GM23338 (cell line): ENCODE data around the gene IGF2. TPM values are rescaled to one million over a fixed set of nuclear protein-coding genes. Genes with fewer than 3 reads are reported as not detected.

Experiments
- ATAC-seq: fragments of 200-7000 bp; cut with Tn5 transposase; 3 replicates; pipeline ENCODE4 v1.9.1; 2020
- DNase-seq: peaks from one replicate; pipeline ENCODE4 v3.0.0-alpha.2; 2015; ENCODE audit warnings: low spot score
- H2AFZ ChIP-seq: fragments of 200-600 bp; sonication (generic); 2 replicates; pipeline ENCODE4 v1.8.0; 2016; ENCODE audit warnings: antibody characterized with exemption, mild to moderate bottlenecking, moderate library complexity
- H3F3A ChIP-seq: fragments of 200-600 bp; sonication (generic); replicated peaks from 2 replicates; pipeline ENCODE4 v1.8.0; 2017; ENCODE audit warnings: antibody characterized with exemption, mixed run types, low read depth
- H3K27ac ChIP-seq: fragments of 200-600 bp; sonication (generic); 2 replicates; pipeline ENCODE4 v1.6.1; 2016; ENCODE audit warnings: low read depth
- H3K27me3 ChIP-seq: fragments of 200-600 bp; sonication (generic); 2 replicates; pipeline ENCODE4 v1.8.0; 2016; ENCODE audit warnings: mild to moderate bottlenecking, mixed run types, moderate library complexity; ENCODE audit not compliant: insufficient read depth
- H3K36me3 ChIP-seq: fragments of 200-600 bp; sonication (generic); 2 replicates; pipeline ENCODE4 v1.8.0; 2016; ENCODE audit warnings: mild to moderate bottlenecking; ENCODE audit not compliant: insufficient read depth
- H3K4me1 ChIP-seq: fragments of 200-600 bp; sonication (generic); 2 replicates; pipeline ENCODE4 v1.8.0; 2016; ENCODE audit warnings: mild to moderate bottlenecking, moderate library complexity; ENCODE audit not compliant: insufficient read depth
- H3K4me2 ChIP-seq: fragments of 200-600 bp; sonication (generic); 2 replicates; pipeline ENCODE4 v1.7.1; 2017; ENCODE audit warnings: mixed run types
- H3K4me3 ChIP-seq: fragments of 200-600 bp; sonication (generic); 2 replicates; pipeline ENCODE4 v1.6.1; 2016; ENCODE audit warnings: mixed run types
- H3K79me2 ChIP-seq: fragments of 200-600 bp; sonication (generic); replicated peaks from 2 replicates; pipeline ENCODE4 v1.8.0; 2017; ENCODE audit warnings: mild to moderate bottlenecking; ENCODE audit not compliant: insufficient read depth
- H3K9me2 ChIP-seq: fragments of 200-600 bp; sonication (generic); 2 replicates; pipeline ENCODE4 v1.8.0; 2017; ENCODE audit not compliant: insufficient read depth
- H4K20me1 ChIP-seq: fragments of 200-600 bp; sonication (generic); replicated peaks from 2 replicates; pipeline ENCODE4 v1.8.0; 2017; ENCODE audit warnings: mild to moderate bottlenecking; ENCODE audit not compliant: insufficient read depth
- H3K27ac Mint-ChIP-seq: 2 replicates; pipeline ENCODE4 v1.8.0; 2020; ENCODE audit warnings: inconsistent platforms, mild to moderate bottlenecking, moderate library complexity, mixed read lengths
- H3K27me3 Mint-ChIP-seq: 3 replicates; pipeline ENCODE4 v1.8.0; 2022; ENCODE audit warnings: low read depth, mild to moderate bottlenecking, moderate library complexity, mixed read lengths, inconsistent platforms; ENCODE audit not compliant: insufficient read depth, poor library complexity
- H3K36me3 Mint-ChIP-seq: 3 replicates; pipeline ENCODE4 v1.8.0; 2021; ENCODE audit warnings: low read depth, mild to moderate bottlenecking, inconsistent platforms, moderate library complexity, mixed read lengths
- H3K4me1 Mint-ChIP-seq: 3 replicates; pipeline ENCODE4 v1.8.0; 2020; ENCODE audit warnings: mild to moderate bottlenecking, inconsistent platforms, mixed read lengths
- H3K4me3 Mint-ChIP-seq: 3 replicates; pipeline ENCODE4 v1.8.0; 2021; ENCODE audit warnings: moderate library complexity, mild to moderate bottlenecking, inconsistent platforms, mixed read lengths
- H3K9me3 Mint-ChIP-seq: 3 replicates; pipeline ENCODE4 v1.8.0; 2020; ENCODE audit warnings: moderate library complexity, mild to moderate bottlenecking, inconsistent platforms, mixed read lengths
- CREB1 ChIP-seq: fragments of 250-450 bp; sonication (Bioruptor Pico); IDR thresholded peaks from 2 replicates; pipeline ENCODE4 v1.5.0; 2020; ENCODE audit warnings: low read depth, mild to moderate bottlenecking, moderate library complexity
- EZH2 ChIP-seq: fragments of 200-600 bp; sonication (generic); IDR thresholded peaks from one replicate; pipeline ENCODE4 v1.8.0; 2017; ENCODE audit warnings: antibody characterized with exemption, mild to moderate bottlenecking, low read depth; ENCODE audit not compliant: unreplicated experiment
- EZH2phosphoT487 ChIP-seq: fragments of 200-600 bp; sonication (generic); IDR thresholded peaks from one replicate; pipeline ENCODE4 v1.8.1; 2018; ENCODE audit warnings: antibody characterized with exemption; ENCODE audit not compliant: unreplicated experiment
- JUNB ChIP-seq: IDR thresholded peaks from one replicate; pipeline ENCODE4 v1.6.1; 2016; ENCODE audit warnings: antibody characterized with exemption; ENCODE audit not compliant: unreplicated experiment
- NANOG ChIP-seq: IDR thresholded peaks from 2 replicates; pipeline ENCODE4 v1.6.1; 2016; ENCODE audit warnings: antibody characterized with exemption, borderline replicate concordance
- STAT1 ChIP-seq: IDR thresholded peaks from one replicate; pipeline ENCODE4 v1.6.1; 2016; ENCODE audit warnings: antibody characterized with exemption; ENCODE audit not compliant: unreplicated experiment
- polyA plus RNA-seq: library from polyadenylated mRNA; unstranded; fragments of >200 nt; fragmentation: Nextera tagmentation; extraction: Ambion mirVana; gene quantifications from 2 replicates; pipeline ENCODE4 v1.2.1, GENCODE V29; 2016
- total RNA-seq: library from RNA; depleted of rRNA; stranded (reverse); fragments of >200 nt; shearing (Covaris generic); gene quantifications from 2 replicates; pipeline ENCODE4 v1.2.3, GENCODE V29; 2014
- TF ChIP-seq, protein P1 (sequence below), 2 experiments: fragments of 200-600 bp in 1 of 2; sonication (generic) in 1 of 2; conservative IDR thresholded peaks; 2 replicates each; pipeline versions ENCODE4 v1.5.1 to v1.6.1; 2016 to 2017; ENCODE audit warnings: antibody characterized with exemption in 2 of 2, low read depth in 2 of 2, mild to moderate bottlenecking in 2 of 2, moderate library complexity in 1 of 2
- TF ChIP-seq, protein P2 (sequence below): IDR thresholded peaks from one replicate; pipeline ENCODE4 v1.6.1; 2018; ENCODE audit warnings: antibody characterized with exemption; ENCODE audit not compliant: unreplicated experiment
- TF ChIP-seq, protein P3 (sequence below): IDR thresholded peaks from 2 replicates; pipeline ENCODE4 v1.6.1; 2016; ENCODE audit warnings: antibody characterized with exemption

Gene IGF2
- total and polyA plus RNA-seq, 2 experiments from 2014 or later: 1.4 to 4.0 TPM

DNA sequence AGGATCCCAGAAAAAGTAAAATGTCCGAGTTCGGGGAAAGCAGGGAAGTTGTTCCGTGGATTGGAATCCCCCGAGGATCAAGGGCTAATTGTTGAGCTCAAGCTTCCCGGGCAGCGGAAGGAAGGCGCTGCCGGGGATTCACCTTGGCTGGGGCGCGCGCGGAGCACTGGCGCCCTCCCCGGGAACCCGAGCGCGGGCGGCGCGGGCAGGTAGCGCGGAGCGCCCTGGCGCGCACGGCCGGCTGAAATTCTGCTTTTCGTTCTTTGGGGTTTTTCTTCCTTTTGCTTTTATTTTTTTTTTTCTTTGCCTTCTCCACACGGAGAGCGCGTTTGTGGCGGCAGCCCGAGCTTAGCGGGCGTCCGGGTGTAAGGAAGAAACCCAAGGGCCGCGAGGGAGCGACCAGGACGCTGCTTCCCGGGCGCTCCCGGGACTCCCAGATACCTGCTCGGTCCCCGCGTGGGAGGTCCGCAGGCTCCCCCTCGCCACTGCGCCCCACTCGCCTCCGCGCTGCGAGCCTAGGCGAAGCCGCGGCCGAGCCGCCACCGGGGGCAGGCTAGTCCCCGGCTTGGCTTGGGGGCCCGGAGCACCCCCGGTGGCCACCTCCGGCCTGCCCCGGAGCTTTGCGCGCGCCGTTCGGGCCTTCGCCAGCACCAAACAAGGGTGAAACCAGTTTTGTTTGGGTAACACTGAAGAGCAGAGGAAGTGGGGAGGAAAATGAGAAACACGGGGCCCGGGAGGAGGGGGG is 4.8 kb upstream of the IGF2 start:
- Mint-ChIP-seq H3K4me3 (peak overlapping the region; percentile 55), H3K27me3 (peaks cover 89% of the 10 kb centered on the region), H3K9me3 (peaks cover 6% of the 10 kb centered on the region; the same call in 1 of the 3 replicates), H3K27ac (no peak overlapping the region), H3K36me3 (no peaks in the 10 kb centered on the region), H3K4me1 (peaks cover 9% of the 10 kb centered on the region; the same call in 2 of the 3 replicates)
- peaks cover 11% of the 10 kb centered on the region; the same call in 1 of the 2 replicates for H3K4me1 ChIP-seq
- H3K4me3 ChIP-seq: peak overlapping the region; percentile 47
- peaks cover 96% of the 10 kb centered on the region for H3K27me3 ChIP-seq
- TF ChIP-seq EZH2phosphoT487: peak; percentile 83
- TF ChIP-seq, protein P1, sequence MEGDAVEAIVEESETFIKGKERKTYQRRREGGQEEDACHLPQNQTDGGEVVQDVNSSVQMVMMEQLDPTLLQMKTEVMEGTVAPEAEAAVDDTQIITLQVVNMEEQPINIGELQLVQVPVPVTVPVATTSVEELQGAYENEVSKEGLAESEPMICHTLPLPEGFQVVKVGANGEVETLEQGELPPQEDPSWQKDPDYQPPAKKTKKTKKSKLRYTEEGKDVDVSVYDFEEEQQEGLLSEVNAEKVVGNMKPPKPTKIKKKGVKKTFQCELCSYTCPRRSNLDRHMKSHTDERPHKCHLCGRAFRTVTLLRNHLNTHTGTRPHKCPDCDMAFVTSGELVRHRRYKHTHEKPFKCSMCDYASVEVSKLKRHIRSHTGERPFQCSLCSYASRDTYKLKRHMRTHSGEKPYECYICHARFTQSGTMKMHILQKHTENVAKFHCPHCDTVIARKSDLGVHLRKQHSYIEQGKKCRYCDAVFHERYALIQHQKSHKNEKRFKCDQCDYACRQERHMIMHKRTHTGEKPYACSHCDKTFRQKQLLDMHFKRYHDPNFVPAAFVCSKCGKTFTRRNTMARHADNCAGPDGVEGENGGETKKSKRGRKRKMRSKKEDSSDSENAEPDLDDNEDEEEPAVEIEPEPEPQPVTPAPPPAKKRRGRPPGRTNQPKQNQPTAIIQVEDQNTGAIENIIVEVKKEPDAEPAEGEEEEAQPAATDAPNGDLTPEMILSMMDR (conservative IDR thresholded peaks at IDR 0.05; ENCODE audit: low read depth in 2 of 2): peak in 1 of 2 experiments; percentile 22; a peak in 1 of 4 replicates
- peak; percentile 99 for TF ChIP-seq EZH2
- TF ChIP-seq, protein P2, sequence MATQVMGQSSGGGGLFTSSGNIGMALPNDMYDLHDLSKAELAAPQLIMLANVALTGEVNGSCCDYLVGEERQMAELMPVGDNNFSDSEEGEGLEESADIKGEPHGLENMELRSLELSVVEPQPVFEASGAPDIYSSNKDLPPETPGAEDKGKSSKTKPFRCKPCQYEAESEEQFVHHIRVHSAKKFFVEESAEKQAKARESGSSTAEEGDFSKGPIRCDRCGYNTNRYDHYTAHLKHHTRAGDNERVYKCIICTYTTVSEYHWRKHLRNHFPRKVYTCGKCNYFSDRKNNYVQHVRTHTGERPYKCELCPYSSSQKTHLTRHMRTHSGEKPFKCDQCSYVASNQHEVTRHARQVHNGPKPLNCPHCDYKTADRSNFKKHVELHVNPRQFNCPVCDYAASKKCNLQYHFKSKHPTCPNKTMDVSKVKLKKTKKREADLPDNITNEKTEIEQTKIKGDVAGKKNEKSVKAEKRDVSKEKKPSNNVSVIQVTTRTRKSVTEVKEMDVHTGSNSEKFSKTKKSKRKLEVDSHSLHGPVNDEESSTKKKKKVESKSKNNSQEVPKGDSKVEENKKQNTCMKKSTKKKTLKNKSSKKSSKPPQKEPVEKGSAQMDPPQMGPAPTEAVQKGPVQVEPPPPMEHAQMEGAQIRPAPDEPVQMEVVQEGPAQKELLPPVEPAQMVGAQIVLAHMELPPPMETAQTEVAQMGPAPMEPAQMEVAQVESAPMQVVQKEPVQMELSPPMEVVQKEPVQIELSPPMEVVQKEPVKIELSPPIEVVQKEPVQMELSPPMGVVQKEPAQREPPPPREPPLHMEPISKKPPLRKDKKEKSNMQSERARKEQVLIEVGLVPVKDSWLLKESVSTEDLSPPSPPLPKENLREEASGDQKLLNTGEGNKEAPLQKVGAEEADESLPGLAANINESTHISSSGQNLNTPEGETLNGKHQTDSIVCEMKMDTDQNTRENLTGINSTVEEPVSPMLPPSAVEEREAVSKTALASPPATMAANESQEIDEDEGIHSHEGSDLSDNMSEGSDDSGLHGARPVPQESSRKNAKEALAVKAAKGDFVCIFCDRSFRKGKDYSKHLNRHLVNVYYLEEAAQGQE: no peak
- no peak for TF ChIP-seq CREB1 (CRISPR knock-in tag)
- H3K79me2 ChIP-seq: no peaks in the 10 kb centered on the region
- ATAC-seq (peak; percentile 14), DNase-seq (peak; percentile 35)
- H3K27ac ChIP-seq: no peak overlapping the region
- no peaks in the 10 kb centered on the region; the same call in 1 of the 2 replicates for H3F3A ChIP-seq
- no peaks in the 10 kb centered on the region for H3K9me2 ChIP-seq
- peak overlapping the region; percentile 76 for H3K4me2 ChIP-seq
- no peaks in the 10 kb centered on the region for H3K36me3 ChIP-seq
- H4K20me1 ChIP-seq: peaks cover 15% of the 10 kb centered on the region
- H2AFZ ChIP-seq: no peak overlapping the region

DNA sequence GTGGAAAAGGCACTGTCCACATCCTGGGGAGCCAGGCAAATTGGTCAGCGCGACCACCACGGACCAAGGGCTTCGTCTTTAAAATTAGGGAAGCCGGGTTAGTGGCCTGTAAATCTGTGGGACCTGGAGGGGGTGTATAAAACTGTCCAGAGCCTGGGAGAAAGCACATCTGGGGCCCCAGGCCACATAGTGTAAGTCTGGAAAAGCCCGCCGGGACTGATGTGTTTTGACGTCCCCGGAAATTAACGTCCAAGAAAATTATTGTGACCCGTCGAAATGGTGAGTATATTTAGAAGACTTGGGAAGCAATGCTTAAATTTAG is 4.2 kb upstream of the IGF2 start:
- no peaks in the 10 kb centered on the region for H3K36me3 Mint-ChIP-seq
- H3K9me3 Mint-ChIP-seq: peaks cover 6% of the 10 kb centered on the region; the same call in 1 of the 3 replicates
- DNase-seq (no peak), ATAC-seq (no peak)
- no peaks in the 10 kb centered on the region for H3K36me3 ChIP-seq
- no peaks in the 10 kb centered on the region for H3K79me2 ChIP-seq
- H3K27me3 Mint-ChIP-seq: peaks cover 87% of the 10 kb centered on the region
- no peak overlapping the region for H3K27ac Mint-ChIP-seq
- no peaks in the 10 kb centered on the region for H3K9me2 ChIP-seq
- H3K4me3 ChIP-seq: peak overlapping the region; percentile 47
- no peak overlapping the region for H2AFZ ChIP-seq
- H3F3A ChIP-seq: no peaks in the 10 kb centered on the region; the same call in 1 of the 2 replicates
- peaks cover 97% of the 10 kb centered on the region for H3K27me3 ChIP-seq
- H3K4me3 Mint-ChIP-seq: peak overlapping the region; percentile 55
- H4K20me1 ChIP-seq: peaks cover 15% of the 10 kb centered on the region
- peaks cover 9% of the 10 kb centered on the region; the same call in 2 of the 3 replicates for H3K4me1 Mint-ChIP-seq
- H3K27ac ChIP-seq: no peak overlapping the region
- peaks cover 11% of the 10 kb centered on the region; the same call in 1 of the 2 replicates for H3K4me1 ChIP-seq
- peak overlapping the region; percentile 76 for H3K4me2 ChIP-seq
- no peak for TF ChIP-seq EZH2
- no peak for TF ChIP-seq EZH2phosphoT487
- no peak for TF ChIP-seq CREB1 (CRISPR knock-in tag)
- TF ChIP-seq JUNB: no peak
- TF ChIP-seq STAT1: no peak
- TF ChIP-seq, protein P3, sequence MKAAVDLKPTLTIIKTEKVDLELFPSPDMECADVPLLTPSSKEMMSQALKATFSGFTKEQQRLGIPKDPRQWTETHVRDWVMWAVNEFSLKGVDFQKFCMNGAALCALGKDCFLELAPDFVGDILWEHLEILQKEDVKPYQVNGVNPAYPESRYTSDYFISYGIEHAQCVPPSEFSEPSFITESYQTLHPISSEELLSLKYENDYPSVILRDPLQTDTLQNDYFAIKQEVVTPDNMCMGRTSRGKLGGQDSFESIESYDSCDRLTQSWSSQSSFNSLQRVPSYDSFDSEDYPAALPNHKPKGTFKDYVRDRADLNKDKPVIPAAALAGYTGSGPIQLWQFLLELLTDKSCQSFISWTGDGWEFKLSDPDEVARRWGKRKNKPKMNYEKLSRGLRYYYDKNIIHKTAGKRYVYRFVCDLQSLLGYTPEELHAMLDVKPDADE: no peak
- TF ChIP-seq, protein P2: no peak
- TF ChIP-seq, protein P1 (conservative IDR thresholded peaks at IDR 0.05; ENCODE audit: low read depth in 2 of 2): no peak
- TF ChIP-seq NANOG: no peak
